DMS 273 treated with DMSO at 0.1 percent for 48 hours (cell line): ENCODE data around the gene RAC2.
"Not testable (repeated sequence)": the region's sequence is repeated elsewhere in the genome, so short reads cannot be mapped to it uniquely, and the experiment has no call there.

Source experiments
- DNase-seq: peaks from one replicate; lab custom pipeline; 2025; lab: John Stamatoyannopoulos, UW

The RAC2 gene

DNA sequence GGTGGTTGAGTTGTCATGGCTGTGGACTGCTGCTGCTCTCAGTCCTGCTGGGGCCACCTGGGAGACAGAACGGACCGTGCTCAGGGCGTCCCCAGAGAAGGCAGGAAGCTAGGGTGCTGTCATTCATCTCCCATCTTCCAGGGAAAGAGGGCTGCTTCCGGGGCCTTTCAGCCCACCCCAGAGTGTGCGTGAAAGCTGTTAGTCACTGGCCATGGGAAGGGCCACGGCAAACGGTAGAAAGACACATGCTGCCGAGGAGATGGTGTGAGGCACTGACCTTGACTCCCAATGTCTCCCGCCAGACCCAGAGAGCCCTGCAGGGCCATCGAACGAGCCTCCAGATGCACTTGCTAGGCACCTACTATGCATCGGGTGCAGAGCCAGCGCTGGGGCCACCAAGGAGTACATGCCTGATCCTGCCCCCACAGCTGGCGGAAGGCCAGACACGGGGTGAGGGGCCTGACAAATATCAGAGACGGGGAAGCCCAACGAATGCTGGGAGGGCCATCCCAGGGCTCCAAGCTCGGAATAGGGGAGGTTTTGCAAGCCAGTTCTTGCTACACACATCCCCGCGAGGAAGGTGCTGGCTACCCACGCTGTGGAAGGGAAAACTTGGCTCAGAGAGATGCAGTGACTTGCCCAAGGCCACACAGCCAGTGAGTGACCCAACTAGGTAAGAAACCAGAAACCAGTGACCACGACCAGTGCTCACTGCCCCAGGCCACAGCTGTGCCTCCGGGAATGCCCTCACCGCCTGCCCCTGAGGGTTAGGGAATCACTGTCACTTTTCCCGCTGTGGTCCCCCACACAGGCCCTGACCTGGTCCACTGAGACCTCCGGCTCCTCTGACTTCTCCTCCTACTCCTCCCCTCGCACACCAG, 10.1 kb downstream of the RAC2 start:
- DNase-seq = no peak

DNA sequence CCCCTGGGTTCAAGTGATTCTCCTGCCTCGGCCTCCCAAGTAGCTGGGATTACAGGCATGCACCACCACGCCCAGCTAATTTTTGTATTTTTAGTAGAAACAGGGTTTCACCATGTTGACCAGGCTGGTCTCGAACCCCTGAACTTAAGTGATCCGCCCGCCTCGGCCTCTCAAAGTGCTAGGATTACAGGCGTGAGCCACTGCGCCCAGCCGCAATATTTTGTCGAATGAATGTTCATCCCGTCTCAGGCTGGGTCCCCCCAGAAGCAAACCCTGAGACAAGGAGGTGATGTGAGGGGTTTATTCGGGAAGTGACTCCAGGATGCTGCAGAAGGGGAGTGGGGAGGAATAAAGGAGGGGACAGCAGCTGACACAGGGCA, 10.7 kb downstream of the RAC2 start:
- DNase-seq = not testable (repeated sequence)

DNA sequence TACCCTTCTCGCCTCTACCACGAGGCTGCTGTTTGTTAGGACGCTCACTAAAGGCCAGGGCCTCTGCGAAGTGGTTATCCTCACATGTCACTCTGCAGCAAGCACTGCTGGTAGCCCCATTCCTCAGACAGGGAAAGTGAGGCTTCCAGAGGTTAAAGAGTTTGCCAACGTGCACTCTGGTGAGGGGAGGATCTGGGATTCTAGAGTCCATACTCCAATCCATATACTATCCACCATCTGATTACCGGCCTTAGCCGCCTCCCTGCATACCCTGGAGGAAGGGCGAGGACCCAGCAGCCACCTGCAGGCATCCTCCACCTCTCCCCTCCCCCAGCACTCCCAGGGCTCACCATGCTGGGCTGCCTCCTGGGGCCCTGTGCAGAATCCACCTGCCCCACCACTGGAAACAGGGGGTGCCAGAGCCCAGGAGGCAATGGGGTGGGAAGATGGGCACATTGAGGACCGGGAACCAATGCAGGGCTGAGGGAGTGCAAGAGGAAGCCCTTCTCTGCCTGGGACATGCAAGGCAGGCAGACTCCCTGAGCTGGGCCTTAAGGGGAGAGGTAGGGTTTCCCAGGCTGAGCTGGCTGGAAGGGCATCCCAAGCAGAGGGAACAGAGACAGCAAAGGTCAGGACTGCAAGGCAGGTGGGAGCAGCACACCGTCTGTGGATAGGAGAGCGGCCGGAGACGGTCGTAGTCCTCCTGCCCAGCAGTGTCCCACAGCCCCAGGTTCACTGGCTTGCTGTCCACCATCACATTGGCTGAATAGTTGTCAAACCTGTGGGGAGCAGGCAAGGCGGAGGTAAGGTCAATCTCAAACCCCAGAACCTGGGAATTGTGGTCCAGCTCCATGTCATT, 11.7 kb downstream of the RAC2 start:
- no peak for DNase-seq

DNA sequence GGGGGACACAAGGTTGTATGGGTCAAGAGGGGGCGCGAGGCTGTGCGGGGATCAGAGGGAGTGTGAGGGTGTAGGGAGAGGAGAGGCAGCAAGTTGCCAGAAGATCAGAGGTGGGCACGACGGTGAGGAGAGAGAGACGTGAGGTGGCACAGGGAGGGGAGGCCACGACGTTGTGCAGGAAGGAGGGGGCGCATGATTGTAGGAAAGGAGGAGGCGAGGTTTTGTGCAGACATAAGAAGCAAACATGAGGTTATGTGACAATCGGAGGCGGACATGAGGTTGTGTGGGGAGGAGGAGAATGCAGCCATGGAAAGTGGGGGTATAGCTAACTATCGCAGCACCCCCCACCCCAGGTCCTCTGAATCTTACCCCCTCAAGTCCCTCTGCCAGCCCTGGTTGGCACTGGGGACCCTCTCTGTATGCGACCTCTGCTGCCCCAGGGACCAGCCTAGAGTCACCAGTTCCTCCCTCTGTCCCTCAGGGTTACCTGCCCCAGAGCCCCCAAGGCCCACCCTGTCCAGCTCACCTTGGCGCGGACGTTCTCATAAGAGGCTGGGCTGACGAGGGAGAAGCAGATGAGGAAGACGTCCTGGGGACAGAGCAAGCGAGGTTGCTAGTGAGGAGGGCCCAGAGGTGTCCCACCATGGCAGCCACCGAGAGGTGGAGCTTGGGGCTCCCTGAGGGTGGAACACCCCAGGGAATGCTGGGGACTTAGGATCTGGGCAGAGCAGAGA, 12.5 kb downstream of the RAC2 start:
- DNase-seq = no peak

DNA sequence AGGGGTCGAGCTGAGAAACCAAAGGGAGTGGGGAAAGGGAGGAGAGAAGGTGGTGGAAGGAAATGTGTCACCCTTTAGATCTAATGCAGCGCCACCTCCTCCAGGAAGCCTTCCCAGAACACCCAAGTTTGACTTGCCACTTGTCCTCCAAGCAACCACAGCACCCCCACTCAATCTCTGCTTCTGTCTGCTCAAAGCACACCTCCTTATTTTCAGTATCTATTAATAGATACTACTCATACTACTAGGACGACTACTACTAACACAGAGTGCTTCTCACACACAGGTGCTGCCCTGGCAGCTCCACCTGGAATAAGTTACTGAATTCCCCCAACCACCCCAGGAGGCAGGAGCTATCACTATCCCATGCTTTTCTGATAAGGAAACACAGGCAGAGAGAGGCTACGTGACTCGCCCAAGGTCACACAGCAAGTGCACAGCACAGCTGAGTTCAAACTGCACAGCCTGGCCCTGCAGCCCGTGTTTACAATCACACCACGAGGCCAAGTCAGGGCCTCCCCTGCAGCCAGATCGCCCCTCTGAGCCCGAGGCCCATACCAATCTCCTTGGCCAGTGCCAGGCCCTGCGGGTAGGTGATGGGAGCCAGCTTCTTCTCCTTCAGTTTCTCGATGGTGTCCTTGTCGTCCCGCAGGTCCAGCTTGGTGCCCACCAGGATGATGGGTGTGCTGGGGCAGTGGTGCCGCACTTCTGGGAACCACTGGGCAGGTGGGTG, 13.2 kb downstream of the RAC2 start:
- no peak for DNase-seq

DNA sequence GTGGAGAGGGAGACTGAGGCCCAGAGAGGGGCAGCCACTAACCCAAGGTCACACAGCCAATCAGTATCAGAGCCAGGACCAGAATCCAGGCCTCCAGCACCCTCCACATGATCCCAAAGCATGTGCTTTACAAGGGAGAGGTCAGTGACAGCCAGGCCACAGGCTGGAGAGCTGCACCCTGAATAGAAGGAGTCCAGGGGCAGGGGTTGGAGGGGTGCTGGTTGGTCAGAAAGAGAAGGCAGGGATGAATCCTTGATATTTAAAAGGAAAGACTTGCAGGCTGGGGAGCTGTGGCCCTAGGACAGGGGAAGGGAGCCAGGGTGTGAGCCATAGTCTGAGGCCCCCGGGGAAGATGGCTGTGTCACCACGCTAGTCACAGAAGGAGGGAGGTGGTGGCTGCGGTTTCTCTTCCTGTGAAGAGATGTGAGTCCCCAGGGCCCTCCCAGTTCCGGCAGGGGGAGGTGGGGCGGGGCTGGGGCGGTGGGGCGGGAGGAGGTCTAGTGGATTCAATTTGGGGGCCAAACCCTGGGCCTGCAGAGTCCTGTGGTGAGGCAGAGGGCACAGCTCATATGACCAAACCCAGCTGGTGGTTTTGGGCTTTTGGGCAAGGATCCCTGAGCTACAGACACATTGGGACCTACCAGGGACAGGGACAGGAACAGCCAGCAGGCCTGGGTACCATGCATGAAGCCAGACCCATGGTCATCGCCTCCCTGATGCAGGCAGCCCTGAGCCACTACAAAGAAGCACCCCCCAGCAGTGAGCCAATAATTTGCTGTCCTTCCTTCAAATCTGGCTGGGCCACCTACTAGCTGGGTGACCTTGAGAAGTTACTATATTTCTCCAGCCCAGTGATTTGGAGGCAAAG, 14.0 kb downstream of the RAC2 start:
- no peak for DNase-seq

DNA sequence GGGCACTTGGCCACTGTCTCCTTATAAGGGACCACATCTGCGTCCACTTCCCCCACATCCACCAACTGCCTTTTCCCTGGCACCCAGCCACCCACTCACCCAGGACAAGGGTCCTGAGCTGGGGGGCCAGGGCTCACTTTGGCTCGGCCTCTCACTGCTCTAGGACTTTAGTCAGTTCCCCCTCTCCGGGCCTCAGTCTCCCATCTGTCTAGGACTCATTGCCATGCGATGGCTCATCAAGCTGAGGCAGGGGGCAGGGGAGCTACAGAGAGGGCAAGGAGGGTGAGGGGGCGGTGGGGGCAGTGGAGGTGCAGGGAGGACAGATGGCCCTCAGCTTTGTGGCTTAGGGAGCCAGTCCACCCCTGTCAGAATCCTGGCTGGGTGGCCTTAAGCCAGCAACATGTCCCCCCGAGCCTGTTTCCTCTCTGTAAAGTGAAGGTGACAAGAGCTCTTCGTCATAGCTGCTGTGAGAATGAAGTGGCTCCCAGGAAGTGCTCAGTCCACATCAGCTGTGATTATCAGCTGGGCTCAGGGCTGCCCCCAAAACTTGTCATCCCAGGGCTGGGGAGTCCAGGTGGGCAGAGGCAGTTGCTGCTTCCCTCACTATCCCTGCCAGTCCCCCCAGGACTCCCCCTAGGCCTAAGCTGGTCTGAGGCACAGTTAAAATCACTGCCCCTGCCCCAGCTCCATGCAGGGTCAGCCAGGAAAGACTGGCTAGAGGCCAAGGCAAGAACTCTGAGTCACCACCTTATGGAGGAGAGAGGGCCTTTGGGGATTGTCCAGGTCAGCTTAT, 14.9 kb downstream of the RAC2 start:
- DNase-seq = no peak

DNA sequence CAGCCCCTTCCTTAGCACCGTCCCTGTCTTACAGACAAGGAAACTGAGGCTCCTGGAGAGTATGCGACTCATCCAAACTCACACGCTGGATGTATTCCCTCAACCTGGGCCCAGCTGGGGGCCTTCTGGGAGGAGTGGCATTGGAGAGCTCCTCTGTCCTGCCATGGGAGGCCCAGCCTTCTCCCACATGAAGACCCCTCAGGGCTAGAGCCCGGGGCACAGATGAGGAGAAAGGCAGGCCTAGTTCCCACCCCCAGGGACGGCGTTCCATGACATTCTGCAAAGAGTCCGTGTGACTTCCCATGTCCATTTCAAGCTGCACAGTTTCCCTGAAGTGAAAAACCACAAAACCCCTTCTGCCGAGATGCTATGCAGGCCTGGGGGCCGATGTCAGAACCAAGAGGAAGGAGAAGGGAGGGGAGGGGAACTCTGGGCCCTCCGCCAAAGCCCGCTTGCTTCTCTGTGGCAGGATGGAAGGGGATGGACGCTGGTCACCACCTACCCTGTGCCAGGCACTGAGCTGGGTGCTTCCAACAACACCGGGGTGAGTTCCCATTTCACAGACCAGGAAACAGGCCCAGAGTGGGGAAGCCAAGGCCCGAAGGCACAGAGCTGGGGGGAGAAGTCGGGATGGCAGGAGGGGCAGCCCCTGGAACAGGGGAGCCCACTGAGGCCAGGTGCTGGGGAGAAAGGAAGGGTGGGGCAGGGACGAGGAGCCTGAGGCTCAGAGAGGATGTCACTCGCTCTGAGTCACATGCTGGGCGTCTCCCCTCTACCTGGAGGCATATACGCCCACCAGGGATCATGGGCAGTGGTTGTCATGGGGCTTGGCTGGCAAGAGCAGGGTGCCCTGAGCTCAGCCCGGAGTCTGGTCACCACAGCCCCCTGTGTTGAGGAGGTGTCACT, 15.7 kb downstream of the RAC2 start:
- no peak for DNase-seq

DNA sequence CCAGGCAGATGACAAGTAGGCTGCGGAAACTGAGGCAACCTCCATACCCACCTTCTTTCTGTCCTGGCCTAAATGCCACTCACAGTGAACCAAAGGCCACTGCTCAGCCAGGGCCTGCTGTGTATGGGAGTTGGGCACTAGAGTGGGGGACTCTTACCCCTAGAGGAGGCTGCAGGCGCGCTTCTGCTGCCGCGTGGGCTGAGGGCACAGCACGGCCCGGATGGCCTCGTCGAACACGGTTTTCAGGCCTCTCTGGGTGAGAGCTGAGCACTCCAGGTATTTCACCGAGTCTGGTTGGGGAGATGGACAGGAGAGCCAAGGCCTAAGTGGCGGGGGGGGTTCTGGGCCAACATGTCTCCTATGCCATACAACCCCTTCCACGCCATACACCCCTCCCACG, 17.6 kb downstream of the RAC2 start:
- DNase-seq = no peak

DNA sequence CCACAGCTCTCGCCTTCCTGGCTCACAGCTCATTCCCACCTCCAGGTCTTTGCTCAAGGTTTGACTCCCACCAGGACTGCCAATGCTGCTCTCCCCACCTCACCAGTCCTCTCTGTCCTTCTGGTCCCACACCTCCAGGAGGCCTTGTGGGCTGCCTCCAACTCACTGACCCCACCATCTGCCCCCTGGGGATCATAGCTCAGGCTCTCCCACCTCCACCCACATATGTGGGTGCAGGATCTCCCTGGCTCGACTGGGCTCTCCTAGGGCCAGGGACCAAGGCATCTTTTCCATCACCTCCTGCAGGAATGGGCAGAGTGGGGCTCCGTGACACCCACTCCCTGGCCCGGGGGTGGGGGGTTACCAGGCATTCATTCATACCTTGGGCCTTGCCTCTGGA, 18.0 kb downstream of the RAC2 start:
- no peak for DNase-seq

DNA sequence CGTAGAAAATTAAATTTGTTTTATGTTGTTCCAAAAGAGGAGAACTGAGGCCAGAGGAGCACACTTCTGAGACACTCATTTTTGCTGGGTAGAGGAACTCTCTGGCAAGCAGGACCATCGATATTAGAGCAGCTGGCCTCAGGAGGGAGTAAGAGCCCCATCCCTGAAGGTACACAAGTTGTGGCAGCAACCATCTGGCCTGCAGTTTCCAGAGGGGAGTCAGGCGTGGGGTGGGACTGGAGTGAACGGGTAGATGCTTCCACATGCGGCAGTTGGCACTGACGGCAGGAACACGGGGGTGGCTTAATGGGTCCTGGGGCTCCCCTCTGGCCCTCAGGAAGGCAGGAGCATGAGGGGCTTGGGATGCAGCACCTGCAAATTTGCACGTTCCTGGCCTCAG, 18.6 kb downstream of the RAC2 start:
- DNase-seq = peak; percentile 17

DNA sequence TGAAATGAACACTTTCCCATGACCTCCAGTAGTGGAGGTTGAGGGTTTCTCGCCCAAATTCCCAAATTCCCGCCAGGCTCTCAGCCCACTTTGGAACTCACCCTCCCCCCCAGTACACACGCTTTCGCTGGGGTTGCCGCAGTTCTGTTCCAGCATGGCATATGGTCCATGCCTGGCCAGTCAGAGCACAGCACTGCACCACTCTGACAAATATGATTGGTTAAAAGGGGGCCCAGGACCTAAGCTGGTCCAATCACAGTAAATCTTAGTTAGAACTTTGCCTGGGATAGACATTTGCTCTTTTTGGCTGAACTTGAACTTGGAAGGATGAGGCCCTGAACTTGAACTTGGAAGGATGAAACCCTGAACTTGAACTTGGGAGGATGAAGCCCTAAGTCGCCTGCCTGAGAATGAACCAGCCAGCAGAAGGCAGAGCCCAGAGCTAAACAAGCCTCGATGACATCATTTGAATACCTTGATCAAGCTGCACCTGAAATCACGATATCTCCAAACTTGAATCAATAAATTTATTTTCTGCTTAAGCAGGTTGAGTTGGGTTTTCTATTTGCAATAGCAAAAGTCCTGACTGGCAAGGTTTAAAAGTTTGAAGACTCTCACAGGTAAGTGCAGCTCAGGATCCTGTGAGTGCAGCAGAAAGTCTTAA, 19.2 kb downstream of the RAC2 start:
- no peak for DNase-seq

DNA sequence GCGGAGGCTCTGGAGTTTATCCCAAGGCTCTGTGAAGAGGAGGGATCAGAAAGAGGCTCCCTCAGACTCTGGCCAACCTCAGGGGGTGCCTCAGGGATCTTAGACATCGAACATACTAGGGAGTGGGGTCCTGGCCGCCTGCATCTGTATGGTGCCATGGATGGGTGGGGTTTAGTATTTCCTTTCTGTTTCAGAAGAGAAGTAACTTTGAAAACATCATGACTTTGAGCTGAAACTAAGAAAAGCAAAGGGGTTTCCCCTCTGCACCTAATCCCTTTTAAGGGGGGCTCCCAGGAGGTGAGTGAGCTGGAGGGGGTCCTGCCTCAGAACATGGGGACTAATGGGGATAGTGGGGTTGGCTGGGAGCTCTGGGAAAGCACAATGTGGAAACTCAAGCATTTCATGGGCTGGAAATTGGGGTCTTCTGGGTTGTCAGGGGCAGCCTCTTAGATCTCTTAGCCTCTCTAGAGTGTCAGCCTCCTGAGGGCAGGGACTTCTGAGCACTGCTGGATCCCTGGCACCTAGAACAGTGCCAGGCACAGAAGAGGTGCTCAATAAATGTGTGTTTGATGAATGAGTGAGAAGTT, 20.0 kb downstream of the RAC2 start:
- DNase-seq = no peak

DNA sequence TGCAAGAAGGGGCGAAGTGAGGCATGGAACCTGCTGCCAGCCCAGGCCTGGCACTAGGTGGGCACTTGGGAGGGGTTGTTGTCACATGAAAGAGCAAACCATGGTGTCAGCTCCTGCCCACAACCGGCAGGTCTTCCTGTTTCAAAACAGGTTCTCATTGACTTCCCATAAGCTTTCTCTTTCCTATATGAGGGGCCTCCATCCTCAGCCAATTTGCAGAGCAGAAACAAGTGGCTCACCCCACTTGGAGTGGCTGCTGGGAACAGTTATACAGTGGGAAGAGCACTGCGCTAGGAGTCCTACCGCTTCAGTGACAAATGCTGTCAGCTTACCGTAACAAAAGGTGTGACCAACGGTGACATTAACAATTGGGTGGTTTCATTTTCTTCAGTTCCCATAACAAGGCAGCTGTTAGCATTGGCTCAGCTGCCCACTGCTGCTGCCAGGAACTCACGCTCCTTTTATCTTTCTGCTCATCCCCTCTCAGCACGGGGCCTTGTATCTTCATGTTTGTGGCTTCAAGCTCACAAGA, 21.6 kb downstream of the RAC2 start:
- no peak for DNase-seq

DNA sequence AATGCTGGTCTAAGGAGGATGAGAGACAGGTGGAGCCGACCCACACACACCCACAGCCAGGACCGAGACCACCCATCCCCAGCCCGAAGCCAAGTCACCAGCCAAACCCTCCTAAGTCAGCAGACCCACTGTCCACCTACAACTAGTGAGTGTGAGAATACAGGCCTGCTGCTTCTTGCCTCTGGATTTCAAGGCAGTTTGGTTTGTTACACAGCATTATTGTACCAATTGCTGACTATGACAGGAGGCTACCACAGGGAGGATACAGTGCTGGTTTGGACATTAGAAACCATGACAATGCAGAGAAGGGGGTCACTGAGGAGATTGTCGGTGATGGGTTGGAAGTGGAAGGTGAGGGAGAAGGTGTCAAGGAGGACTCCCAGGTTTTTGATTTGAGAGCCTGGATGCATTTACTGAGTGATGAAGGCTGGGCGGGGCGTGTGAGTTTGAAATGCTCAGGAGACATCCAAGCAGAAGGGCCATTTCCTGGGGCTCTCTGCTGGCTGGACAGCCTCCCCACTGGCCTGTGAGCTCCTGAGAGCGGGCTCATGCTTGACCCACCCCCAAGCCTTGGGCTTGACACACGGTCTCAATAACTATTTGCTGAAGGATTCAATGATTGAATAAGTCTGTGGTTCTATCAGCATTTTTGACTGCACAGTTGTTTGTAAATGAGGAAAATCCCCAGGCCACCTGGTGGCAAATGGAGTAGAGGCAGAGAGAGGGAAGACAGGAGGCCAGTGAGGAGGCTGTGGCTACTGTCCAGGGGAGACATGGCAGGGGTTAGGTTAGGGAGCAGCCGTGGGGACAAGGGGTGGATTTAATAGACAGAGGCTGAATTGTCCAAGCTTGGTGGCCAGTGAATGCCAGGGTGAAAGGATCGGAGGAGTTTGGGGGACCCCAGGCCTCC, 22.4 kb downstream of the RAC2 start:
- no peak for DNase-seq

DNA sequence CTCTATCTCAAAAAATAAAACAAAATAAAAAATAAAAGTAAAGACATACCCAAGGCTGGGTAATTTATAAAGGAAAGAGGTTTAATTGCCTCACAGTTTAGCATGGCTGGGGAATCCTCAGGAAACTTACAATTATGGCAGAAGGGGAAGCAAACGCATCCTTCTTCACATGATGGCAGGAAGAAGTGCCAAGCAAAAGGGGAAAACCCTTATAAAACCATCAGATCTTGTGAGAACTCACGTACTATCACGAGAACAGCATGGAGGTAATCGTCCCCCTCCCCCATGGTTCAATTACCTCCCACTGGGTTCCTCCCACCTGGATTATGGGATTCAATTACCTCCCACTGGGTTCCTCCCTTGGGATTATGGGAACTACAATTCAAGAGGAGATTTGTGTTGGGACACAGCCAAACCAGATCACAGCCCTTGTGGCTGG, 23.5 kb downstream of the RAC2 start:
- no peak for DNase-seq

DNA sequence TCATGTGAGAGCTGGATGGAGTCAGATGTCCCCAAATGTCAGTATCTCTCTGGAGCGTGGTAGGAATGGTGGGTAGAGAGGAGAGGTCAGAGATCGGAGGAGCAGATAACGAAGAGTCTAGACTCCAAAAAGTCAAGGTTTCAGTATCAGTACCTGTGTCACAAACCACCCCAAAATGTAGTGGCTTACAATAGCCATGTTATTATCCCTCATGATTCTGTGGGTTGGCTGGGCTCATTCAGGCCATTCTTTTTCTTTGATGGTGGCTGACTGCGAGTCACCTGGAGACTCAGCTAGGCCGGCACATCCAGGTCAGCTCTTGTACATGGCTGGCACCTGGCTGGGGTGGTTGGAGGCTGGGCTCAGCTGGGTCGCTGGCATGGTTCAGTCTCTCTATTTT, 24.5 kb downstream of the RAC2 start:
- DNase-seq = no peak
